Fibroblast of villous mesenchyme (primary cell): ENCODE measurements around the gene PLEKHG4B. TPM values are rescaled to one million over a fixed set of nuclear protein-coding genes. Genes with fewer than 3 reads are reported as not detected.

Source experiments
- DNase-seq: peaks from one replicate; pipeline ENCODE4 v3.0.0-alpha.2; 2010; ENCODE audit warnings: low read depth
- H3K4me3 ChIP-seq: 2 replicates; pipeline ENCODE4 v1.5.1; 2011; ENCODE audit warnings: low read depth, mild to moderate bottlenecking, low read length
- total RNA-seq: library from RNA; depleted of rRNA; stranded (reverse); fragments of >200 nt; gene quantifications from 2 replicates; pipeline ENCODE4 v1.2.3, GENCODE V29; 2012
- TF ChIP-seq, protein P1 (sequence below): IDR thresholded peaks from 2 replicates; pipeline ENCODE4 v1.5.1; 2012; ENCODE audit warnings: low read depth, mild to moderate bottlenecking, low read length; ENCODE audit not compliant: insufficient read depth

The PLEKHG4B gene
- total RNA-seq, 1 donor, result under 0.01 TPM

DNA sequence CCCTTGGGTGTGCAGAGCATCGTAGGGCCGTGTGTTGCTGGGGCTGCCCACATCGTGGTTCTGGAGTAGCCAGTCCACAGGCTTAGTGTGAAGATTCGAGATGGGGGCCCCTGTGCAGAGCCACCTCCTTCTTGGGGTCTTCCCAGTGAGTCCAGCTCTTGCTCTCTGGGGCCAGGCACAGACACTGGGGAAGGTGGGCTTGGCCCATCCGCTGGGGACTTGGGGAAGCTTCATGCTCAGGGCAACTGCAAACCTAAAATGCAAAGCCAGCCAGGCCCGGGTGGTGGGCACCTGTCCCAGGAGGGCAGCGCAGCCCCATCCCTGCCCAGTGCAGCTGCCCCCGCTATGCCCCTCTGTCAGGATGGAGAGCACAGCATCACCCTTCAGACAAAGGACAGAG, 53.0 kb downstream of the PLEKHG4B start:
- no peak overlapping the region for H3K4me3 ChIP-seq
- TF ChIP-seq, protein P1, sequence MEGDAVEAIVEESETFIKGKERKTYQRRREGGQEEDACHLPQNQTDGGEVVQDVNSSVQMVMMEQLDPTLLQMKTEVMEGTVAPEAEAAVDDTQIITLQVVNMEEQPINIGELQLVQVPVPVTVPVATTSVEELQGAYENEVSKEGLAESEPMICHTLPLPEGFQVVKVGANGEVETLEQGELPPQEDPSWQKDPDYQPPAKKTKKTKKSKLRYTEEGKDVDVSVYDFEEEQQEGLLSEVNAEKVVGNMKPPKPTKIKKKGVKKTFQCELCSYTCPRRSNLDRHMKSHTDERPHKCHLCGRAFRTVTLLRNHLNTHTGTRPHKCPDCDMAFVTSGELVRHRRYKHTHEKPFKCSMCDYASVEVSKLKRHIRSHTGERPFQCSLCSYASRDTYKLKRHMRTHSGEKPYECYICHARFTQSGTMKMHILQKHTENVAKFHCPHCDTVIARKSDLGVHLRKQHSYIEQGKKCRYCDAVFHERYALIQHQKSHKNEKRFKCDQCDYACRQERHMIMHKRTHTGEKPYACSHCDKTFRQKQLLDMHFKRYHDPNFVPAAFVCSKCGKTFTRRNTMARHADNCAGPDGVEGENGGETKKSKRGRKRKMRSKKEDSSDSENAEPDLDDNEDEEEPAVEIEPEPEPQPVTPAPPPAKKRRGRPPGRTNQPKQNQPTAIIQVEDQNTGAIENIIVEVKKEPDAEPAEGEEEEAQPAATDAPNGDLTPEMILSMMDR, result no peak
- DNase-seq, result no peak

DNA sequence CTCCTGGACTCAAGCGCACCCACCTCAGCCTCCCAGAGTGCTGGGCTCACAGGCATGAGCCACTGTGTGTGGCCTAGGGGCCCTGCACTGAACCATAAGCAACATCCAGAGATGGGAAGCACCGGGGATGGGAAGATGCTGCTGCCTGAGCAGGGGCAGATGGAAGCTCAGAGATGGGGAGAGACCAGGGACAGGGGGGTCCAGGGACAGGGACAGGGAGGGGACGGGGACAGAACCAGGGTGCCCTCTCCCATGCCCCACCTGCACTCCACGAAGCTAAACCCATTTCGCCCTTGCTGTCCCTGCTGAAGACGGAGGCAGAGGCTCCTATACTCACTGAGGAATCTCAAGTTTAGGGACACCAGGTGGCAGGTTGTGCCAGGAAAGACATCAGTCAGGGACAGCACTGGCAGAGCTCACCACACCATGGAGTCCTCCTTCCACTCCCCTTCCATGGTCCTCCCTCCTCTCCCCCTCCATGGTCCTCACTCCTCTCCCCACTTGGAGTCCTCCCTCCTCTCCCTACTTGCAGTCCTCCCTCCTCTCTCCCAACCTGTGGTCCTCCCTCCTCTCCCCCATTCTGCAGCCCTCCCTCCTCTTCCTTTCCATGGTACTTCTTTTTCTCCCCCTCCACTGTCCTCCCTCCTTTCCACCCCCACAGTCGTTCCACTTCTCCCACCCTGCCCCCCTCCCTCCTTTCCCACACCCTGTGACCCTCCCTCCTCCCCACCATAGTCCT, 53.8 kb downstream of the PLEKHG4B start:
- DNase-seq, result no peak
- H3K4me3 ChIP-seq, result no peak overlapping the region
- TF ChIP-seq, protein P1, result no peak

DNA sequence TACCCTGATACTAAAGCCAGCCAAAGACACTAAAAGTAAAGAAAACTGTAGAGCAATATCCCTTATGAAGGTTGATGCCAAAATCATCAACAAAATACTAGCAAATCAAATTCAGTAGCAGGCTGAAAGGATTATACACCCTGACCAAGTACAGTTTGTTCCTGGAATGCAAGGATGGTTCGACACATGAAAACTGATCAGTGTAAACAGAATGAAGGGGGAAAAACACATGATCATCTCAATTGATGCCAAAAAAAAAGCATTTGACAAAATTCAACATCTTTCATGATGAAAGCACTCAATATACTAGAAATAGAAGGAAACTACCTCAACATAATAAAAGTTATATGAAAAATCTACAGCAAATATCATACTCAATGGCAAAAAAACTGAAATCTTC, 55.8 kb downstream of the PLEKHG4B start:
- TF ChIP-seq, protein P1, result no peak
- H3K4me3 ChIP-seq, result no peak overlapping the region
- no peak for DNase-seq

DNA sequence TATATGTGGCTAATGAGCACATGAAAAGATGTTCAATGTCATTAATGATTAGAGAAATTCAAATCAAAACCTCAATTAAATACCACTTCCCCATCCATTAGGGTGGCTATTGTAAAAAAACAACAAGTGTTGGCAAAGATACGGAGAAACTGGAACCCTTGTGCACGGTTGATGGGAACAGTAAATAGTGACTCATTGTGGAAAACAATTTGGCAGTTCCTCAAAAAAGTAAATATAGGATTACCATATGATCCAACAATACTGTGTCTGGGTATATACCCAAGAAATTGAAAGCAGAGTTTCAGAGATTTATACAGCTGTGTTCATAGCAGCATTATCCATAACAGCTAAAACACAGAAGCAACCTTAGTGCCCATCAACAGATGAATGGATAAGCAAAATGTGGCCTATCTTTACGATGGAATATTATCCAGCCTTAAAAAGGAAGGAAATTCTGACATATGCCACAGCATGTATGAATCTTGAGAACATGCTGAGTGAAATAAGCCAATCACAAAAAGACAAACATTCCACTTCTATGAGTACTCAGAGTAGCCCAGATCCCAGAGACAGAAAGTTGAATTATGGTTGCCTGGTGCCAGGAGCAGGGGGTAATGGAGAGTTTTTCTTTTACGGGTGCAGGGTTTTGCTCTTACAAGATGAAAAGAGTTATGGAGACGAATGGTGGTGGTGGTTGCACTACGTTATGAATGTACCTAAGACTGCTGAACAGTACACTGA, 57.9 kb downstream of the PLEKHG4B start:
- peak; percentile 20 for DNase-seq
- H3K4me3 ChIP-seq, result no peak overlapping the region
- TF ChIP-seq, protein P1, result no peak

DNA sequence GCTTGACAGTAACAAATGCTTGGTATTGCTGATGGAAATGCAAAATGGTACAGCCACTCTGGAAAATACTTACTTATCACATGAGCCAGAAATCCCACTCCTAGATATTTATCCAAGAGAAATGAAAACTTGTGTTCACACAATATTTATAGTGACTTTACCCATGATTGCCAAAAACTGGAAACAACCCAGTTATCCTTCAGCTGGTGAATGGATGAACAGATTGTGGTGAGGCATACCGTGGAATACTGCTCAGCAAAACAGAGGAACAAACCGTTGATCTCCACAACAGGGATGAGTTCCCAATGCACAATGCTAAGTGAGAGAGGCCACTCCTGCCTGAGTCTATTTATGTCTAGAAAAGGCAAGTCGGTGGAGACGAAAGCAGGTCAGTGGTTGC, 58.8 kb downstream of the PLEKHG4B start:
- DNase-seq, result no peak
- TF ChIP-seq, protein P1, result no peak
- H3K4me3 ChIP-seq, result no peak overlapping the region

DNA sequence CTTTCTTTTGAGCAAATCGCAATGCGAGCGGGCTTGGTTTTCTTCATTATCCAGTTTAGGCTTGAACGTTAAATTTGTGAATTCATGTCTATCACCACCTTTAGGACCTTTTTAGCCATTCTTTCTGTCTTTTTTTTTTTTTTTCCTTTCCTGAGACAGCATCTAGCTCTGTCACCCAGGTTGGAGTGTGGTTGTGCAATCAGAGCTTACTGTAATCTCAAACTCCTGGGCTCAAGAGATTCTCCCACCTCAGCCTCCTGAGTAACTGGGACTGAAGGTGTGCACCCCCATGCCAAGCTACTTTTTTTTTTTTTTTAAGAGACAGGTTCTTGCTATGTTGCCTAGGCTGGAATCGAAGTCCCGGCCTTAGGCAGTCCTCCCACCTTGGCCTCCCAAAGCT, 60.1 kb downstream of the PLEKHG4B start:
- no peak overlapping the region for H3K4me3 ChIP-seq
- DNase-seq, result no peak
- TF ChIP-seq, protein P1, result no peak
